GM21390 (cell line): Measurements from ENCODE around the gene CDC16.

Source experiments
- ATAC-seq: cut with Tn5 transposase; IDR thresholded peaks from one replicate; pipeline ENCODE4 v1.9.1; 2021; ENCODE audit not compliant: unreplicated experiment

Gene CDC16

DNA sequence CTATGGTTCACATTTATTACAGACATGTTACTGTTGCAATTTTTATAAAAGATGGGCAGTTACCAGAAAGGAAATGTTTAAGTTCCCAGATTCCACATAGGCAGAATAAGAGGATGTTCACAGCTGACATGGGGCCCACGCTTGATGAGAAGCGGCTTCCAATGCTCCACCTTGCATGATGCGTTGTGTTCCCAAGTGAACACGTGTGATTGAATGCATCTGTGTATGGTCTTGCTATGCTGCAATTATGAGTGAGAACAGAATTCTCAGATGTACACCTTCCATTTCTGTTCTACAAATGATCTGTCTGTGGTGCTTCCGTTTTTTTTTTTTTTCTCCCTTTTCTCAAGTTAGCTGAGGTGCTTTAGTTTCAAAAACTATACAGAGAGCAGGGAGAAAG lies 62.2 kb downstream of the CDC16 start:
- ATAC-seq, result no peak

- ATAC-seq, result no peak
Measured at GRCh38 chr13:114298866-114299265, 64.2 kb downstream of the CDC16 start.

GRCh38 chr13:114299604-114300305 lies 65.1 kb downstream of the CDC16 start:
- ATAC-seq, result no peak

DNA sequence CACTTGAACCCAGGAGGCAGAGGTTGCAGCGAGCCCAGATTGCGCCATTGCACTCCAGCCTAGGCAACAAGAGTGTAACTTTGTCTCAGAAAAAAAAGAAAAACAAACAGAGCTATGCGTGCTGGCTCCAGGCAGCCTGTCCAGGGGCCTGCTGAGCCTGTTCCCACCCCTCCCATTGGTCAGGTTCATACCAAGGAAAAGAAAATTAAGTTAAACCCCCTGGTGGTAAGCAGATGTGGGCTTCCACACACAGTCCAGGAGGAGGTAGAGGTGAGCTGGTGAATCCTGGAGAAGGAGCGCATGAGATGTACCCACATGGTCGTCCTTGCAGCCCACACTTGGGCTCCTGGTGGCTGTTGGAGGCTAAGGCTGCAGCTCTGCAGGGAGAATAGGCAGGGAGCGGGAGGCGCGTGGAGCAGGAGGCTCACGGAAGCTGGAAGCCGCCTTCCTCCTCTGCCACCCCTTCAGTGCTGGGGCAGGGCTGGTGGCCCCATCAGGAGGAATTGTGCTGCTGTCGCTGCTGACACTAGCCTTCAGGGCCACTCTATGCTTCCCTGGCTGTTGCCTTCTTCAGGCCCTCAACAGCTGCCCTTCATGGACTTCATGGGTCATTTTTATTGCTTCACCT lies 69.1 kb downstream of the CDC16 start:
- no peak for ATAC-seq

DNA sequence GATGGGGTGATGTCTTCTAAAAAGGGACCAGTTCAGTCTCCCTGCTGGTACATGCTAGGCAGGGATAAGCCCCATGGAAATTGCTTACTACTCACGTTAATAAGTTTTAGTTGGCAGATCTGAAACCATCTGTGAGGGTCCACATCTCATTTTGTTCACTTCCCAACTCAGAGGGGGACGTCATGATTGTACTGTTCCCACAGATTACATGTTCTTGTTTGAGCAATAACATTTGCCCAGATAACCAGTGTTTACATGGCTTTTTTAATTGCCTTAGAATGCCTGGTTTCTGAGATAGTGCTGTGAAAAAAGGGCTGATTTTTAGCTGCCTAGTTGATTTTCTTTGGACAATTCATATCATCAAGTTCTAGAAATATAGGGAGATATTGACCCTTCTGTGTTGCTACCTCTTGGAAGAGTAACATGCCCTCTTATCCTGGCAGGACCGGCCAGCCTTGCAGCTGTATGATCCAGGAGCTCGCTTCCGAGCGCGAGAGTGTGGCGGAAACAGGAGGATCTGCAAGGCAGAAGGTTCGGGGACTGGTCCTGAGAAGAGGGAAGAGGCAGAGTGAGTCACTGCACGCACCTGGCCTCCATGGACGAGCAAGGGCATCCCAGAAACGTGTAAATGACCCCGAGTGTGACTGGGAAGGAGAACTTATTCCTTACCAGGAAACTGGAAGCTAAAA lies 69.8 kb downstream of the CDC16 start:
- ATAC-seq, result no peak

DNA sequence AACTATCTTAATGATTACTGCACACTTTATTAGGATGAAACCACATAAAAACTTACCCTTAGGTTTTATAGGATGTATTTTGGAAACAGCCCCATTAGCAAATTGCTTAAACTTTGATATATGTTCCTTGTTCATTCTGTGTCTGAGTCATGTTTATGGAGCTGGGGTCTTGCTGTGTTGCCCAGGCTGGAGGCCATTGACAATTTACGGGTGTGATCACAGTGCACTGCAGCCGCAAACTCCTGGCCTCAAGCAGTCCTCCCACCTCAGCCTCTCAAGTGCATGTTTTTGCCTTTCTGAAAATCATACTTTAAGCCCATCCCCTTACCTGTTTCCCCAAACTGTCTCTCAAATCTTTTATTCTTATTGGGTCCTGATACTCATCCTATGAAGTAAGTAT lies 74.4 kb downstream of the CDC16 start:
- no peak for ATAC-seq

- no peak for ATAC-seq
Measured at GRCh38 chr13:114309806-114310410, 75.2 kb downstream of the CDC16 start.

DNA sequence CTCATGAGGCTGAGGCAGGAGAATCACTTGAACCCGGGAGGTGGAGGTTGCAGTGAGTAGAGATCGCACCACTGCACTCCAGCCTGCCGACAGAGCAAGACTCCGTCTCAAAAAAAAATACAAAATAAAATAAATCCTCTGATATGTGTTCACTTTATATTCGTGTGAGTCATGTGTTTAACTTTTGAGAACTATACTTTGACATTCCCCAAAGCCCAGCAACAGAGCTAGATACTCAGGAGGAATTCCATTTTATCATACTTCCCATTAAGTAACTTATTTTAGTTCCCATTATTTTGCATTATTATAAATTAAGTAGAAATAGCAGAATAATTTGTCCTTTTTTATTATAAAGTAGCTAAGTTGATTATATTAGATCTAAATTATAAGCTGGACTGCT lies 76.3 kb downstream of the CDC16 start:
- no peak for ATAC-seq

DNA sequence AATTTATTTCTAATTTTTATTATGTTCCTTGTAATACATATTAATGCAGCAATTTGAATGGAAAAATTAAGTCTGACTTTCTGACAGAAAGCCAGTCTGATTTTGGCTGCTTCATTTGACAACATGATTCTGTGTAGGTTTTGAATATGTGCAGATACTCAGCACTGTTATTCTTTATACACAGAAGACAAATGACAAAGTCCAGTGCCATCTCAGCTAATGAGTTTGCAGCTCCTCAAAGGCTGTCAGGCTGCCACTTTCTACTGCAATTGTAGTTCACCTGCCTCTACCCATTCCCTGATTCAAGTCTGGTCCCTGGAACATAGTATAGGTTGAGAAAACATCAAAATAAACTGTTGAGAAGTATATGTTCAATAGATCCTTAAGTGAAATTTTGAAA lies 76.7 kb downstream of the CDC16 start:
- no peak for ATAC-seq

DNA sequence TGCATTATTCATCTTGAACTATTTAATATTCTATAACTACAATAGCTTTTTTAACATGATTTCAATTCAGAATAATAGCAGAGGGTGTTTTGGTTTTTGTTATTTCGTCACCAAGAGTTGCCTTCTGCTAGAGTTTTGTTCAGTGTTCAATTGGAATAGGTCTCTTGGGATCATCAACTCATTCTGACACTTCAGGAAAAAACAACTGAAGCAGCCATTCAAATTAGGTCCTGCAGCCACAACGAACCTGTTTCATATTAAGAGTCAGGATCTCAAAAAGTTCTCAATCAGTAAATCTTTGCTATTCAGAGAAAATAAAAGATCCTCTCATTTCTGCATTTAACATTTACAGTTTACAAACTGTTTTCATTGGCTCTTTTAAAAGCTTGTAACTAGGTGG lies 77.2 kb downstream of the CDC16 start:
- ATAC-seq, result no peak

DNA sequence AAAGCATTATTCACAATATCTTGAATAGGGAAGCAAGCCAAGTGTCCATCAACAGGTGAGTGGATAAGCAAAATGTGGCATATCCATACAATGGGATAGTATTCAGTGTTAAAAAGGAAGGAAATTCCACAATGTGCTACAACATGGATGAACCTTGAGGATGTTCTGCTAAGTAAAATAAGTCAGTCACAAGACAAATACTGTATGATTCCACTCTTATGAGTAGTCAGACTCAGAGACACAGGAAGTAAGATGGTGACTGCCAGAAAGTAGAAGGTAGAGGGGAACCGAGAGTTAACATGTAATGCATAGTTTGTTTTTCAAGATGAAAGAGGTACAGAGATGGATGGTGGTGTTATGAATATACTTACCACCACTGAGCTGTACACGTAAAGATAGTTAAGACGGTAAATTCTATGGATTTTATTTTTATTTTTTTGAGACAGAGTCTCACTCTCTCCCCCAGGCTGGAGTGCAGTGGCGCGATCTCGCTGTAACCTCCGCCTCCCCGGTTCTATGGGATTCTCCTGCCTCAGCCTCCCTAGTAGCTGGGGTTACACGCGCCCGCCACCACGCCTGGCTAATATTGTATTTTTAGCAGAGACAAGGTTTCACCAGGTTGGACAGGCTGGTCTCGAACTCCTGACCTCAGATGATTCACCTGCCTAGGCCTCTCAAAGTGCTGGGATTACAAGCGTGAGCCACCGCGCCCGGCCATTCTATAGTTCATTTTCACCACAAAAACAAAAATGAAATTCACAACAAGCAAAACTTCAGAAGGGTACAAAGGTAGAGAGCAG lies 78.6 kb downstream of the CDC16 start:
- ATAC-seq, result peak; percentile 29

- ATAC-seq, result peak; percentile 80
Measured at GRCh38 chr13:114314074-114314912, 79.6 kb downstream of the CDC16 start, which contains the start of gene CHAMP1. Gene CHAMP1 (plus strand): TSS chr13:114314503. CDS start chr13:114323843, 9,340 bp downstream.

DNA sequence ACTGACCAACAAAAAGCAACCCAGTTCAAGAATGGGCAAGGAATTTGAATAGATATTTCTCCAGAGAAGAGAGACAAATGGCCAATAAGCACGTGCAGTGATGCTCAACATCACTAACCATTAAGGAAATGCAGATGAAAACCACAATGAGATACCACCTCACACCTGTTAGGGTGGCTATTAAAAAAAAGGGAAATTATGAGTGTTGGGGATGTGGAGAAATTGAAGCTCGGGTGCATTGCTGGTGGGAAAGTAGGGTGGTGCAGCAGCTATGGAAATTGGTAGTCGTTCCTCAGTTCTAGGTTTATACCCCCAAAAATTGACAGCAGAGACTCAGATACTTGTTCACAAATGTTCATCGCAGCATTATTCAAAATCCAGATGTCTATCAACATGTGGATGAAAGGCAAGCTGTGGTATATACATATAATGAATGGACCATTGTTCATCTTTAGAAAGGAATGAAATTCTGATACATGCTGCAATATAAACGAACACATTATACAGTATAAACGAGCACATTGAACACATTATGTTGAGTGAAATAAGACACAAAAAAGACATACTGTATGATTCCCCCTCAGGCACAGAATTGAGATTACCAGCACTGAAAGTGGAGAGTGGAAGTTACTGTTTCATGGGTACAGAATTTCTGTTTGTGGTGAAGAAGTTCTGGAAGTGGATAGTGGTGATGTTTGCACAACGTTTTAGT lies 80.5 kb downstream of the CDC16 start:
- ATAC-seq, result no peak

DNA sequence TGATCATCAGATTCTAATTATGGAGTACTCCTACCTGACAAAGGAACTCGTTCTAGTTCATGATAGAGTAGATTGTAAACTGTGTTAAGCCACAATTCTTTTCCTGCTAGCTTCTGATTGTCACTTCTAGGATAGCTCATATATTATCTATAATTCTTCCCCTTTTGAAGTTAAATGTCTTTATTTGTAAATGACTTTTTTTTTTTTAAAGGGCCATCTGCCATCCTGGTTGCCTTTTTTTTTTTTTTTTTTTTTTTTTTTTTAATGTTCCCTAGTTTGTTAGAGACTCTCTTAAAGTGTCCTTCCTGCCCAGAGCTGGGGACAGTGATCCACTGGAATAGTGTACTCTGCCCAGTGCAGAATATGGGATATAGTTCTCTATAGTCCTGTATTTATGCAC lies 83.9 kb downstream of the CDC16 start:
- ATAC-seq, result no peak

DNA sequence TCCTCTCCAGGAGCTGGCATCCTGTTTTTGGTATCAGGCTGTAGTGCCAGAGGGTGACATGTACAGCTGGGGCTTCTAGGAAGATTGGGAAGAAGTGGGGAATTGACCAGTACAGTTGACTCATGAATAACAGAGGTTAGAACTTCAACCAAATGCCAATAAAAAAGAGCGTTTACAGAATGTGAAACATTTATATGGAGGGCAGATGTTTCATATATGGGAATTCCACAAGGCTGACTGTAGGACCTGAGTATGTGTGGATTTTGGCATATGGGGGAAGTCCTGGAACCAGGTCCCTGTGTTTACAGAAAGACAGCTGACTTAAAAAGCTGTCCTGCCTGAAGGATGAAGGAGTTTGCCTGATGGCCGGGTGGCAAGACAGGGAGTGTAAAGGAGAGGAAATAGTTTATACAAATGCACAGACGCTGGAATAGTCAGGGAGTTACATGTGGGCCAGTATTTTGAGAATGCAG lies 84.8 kb downstream of the CDC16 start:
- ATAC-seq, result no peak

DNA sequence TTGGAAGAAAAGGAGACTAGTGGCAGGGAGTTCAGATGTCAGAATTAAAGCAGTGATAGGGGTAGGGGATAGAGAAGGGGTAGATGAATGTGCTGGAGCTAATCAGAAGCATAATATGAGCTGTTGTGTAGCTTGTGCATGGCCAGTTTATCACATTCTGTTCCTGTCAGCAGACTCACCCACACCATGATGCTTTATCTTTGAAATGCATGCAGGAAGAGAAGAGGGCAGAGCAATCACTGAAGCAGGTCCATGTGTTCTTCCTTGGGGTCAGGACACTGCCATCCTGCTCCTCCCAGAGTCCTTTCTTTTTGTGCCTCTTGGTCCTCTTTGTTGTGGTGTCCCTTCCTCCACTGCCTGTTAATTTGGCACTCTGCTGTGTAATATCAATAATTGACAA lies 85.4 kb downstream of the CDC16 start:
- no peak for ATAC-seq

GRCh38 chr13:114321256-114321655 lies 86.6 kb downstream of the CDC16 start:
- ATAC-seq, result no peak
